H1 (cell line): ENCODE results near the gene ENPP5. TPM values are rescaled to one million over a fixed set of nuclear protein-coding genes. Genes with fewer than 3 reads are reported as not detected.

Experiments used
- FOSL1 ChIP-seq: IDR thresholded peaks from 2 replicates; pipeline ENCODE4 v1.6.1; 2011; ENCODE audit warnings: mild to moderate bottlenecking, low read depth, low read length, moderate library complexity; ENCODE audit not compliant: insufficient read depth
- GTF2F1 ChIP-seq: IDR thresholded peaks from 2 replicates; pipeline ENCODE4 v1.6.1; 2012; ENCODE audit warnings: low read depth, low read length, improper control_type of control experiment, borderline replicate concordance
- NANOG ChIP-seq: IDR thresholded peaks from 2 replicates; pipeline ENCODE4 v1.6.1; 2011; ENCODE audit warnings: low read length, low read depth, mild to moderate bottlenecking, inconsistent platforms; ENCODE audit not compliant: insufficient read depth, poor library complexity, severe bottlenecking
- RAD21 ChIP-seq, 2 experiments: IDR thresholded peaks in 1 of 2; conservative IDR thresholded peaks in 1 of 2; 2 replicates each; pipeline ENCODE4 v1.6.1; 2011; ENCODE audit warnings: low read depth in 2 of 2, low read length in 2 of 2, improper control_type of control experiment in 1 of 2, inconsistent platforms in 1 of 2, mild to moderate bottlenecking in 1 of 2, moderate library complexity in 1 of 2
- polyA plus RNA-seq, 7 experiments: library from polyadenylated mRNA; depleted of rRNA in 3 of 7; stranded (reverse) in 5 of 7; unstranded in 2 of 7; fragments of >200 nt in 5 of 7; fragments of 200-250 nt in 2 of 7; gene quantifications; 1 replicate in 5 of 7; 2 replicates in 1 of 7; 4 replicates in 1 of 7; pipeline versions ENCODE4 v1.2.1 to v1.2.3, GENCODE V29; 2011 to 2013; ENCODE audit warnings: missing spikeins in 2 of 7, mixed read lengths in 2 of 7
- total RNA-seq: library from RNA; stranded (reverse); fragmentation: NEBNext Ultra II Directional; extraction: Animal tissue kit (Norgen Biotek cat#: 25700); gene quantifications from 2 replicates; pipeline ENCODE4 v1.2.1, GENCODE V29; 2021

ENPP5 gene
- total and polyA plus RNA-seq, 2 of the 8 experiments (the other 6 are each of a cell fraction or from before 2014, with no cell fraction given), result 5.1 to 7.6 TPM

DNA sequence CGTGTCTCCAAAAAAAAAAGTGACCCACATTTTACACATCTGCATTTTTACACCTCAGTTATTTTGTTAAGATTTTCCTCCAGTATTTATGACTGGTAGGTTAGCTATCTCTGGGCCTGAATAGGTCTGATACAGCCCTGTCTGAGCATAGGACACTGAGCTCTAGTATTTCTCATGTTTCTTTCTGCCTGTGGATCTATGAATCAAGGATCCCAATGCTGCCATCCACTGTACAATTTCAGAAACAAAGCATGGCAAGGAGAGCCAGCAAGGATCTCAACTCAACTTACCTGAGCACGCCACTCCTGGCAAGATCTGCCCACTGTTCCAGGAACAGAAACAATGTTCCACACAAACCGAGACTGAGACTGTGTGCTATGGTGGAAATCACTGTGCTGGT, 36.4 kb upstream of the ENPP5 start (continued):
- TF ChIP-seq FOSL1 (no peak), GTF2F1 (no peak), RAD21 (IDR thresholded peaks at IDR 0.05 in 1 of 2, conservative IDR thresholded peaks at IDR 0.05 in 1 of 2; ENCODE audit: low read depth in 2 of 2, low read length in 2 of 2) (no peak), NANOG (no peak)
